Nephron progenitor cell (in vitro differentiated cells): ENCODE results near the gene SIGLEC15.

ENCODE experiments used
- DNase-seq: peaks from one replicate; pipeline ENCODE4 v3.0.0; 2021
- H3K27ac Mint-ChIP-seq: 2 replicates; pipeline ENCODE4 v1.8.0; 2021; ENCODE audit warnings: mild to moderate bottlenecking, moderate library complexity, mixed read lengths
- H3K27me3 Mint-ChIP-seq: 2 replicates; pipeline ENCODE4 v1.8.0; 2021; ENCODE audit warnings: mild to moderate bottlenecking, low read depth, mixed read lengths; ENCODE audit not compliant: poor library complexity
- H3K36me3 Mint-ChIP-seq: 2 replicates; pipeline ENCODE4 v1.8.0; 2021; ENCODE audit warnings: low read depth, mixed read lengths
- H3K4me1 Mint-ChIP-seq: 2 replicates; pipeline ENCODE4 v1.8.0; 2021; ENCODE audit warnings: mixed read lengths
- H3K4me3 Mint-ChIP-seq: 2 replicates; pipeline ENCODE4 v1.8.0; 2021; ENCODE audit warnings: mild to moderate bottlenecking, moderate library complexity, mixed read lengths
- H3K9me3 Mint-ChIP-seq: 2 replicates; pipeline ENCODE4 v1.8.0; 2021; ENCODE audit warnings: mild to moderate bottlenecking, moderate library complexity, mixed read lengths
- CTCF ChIP-seq: fragments of 200-600 bp; sonication (generic); IDR thresholded peaks from 2 replicates; pipeline ENCODE4 v1.5.0; 2021; ENCODE audit warnings: antibody characterized with exemption

Gene SIGLEC15

GRCh38 chr18:45860971-45861370, 35.5 kb downstream of the SIGLEC15 start:
- Mint-ChIP-seq H3K27ac (no peak overlapping the region), H3K27me3 (no peaks in the 10 kb centered on the region), H3K4me1 (no peaks in the 10 kb centered on the region), H3K9me3 (peaks cover 9% of the 10 kb centered on the region), H3K36me3 (peaks cover 93% of the 10 kb centered on the region), H3K4me3 (no peak overlapping the region)
- TF ChIP-seq CTCF, result no peak
- no peak for DNase-seq

GRCh38 chr18:45861926-45862325, 36.5 kb downstream of the SIGLEC15 start:
- Mint-ChIP-seq H3K27me3 (no peaks in the 10 kb centered on the region), H3K9me3 (peaks cover 9% of the 10 kb centered on the region), H3K36me3 (peaks cover 95% of the 10 kb centered on the region), H3K4me3 (no peak overlapping the region), H3K4me1 (no peaks in the 10 kb centered on the region), H3K27ac (no peak overlapping the region)
- no peak for TF ChIP-seq CTCF
- no peak for DNase-seq

DNA sequence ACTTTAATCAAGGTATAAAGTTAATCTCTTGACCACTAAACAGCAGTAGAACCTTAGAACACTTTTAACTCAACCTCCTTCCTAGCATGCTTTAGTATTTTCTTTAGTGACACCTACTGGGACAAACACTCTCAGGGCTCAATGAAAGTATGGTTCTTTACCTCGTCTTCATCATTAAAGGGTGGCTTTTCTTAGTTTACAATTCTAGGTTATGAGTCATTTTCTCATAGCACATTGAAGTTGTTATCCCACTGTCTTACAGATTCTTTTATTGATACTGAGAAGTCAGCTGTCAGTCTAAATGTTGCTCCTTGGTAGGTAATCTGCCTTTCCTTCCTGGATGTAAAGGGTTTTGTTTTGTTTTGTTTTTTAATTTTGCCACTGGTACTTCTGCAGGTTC, 38.0 kb downstream of the SIGLEC15 start:
- TF ChIP-seq CTCF, result no peak
- Mint-ChIP-seq H3K27me3 (no peaks in the 10 kb centered on the region), H3K4me1 (no peaks in the 10 kb centered on the region), H3K27ac (no peak overlapping the region), H3K4me3 (no peak overlapping the region), H3K9me3 (peaks cover 9% of the 10 kb centered on the region), H3K36me3 (peaks cover 91% of the 10 kb centered on the region)
- DNase-seq, result no peak

- peaks cover 9% of the 10 kb centered on the region for H3K9me3 Mint-ChIP-seq
- H3K4me1 Mint-ChIP-seq, result no peaks in the 10 kb centered on the region
- H3K4me3 Mint-ChIP-seq, result no peak overlapping the region
- no peaks in the 10 kb centered on the region for H3K27me3 Mint-ChIP-seq
- no peak for DNase-seq
- TF ChIP-seq CTCF, result no peak
- peaks cover 88% of the 10 kb centered on the region for H3K36me3 Mint-ChIP-seq
- H3K27ac Mint-ChIP-seq, result no peak overlapping the region
Observed at GRCh38 chr18:45864081-45864480, 38.6 kb downstream of the SIGLEC15 start.

- Mint-ChIP-seq H3K9me3 (peaks cover 9% of the 10 kb centered on the region), H3K36me3 (peaks cover 87% of the 10 kb centered on the region), H3K27ac (no peak overlapping the region), H3K27me3 (no peaks in the 10 kb centered on the region), H3K4me3 (no peak overlapping the region), H3K4me1 (peaks cover 13% of the 10 kb centered on the region)
- no peak for DNase-seq
- no peak for TF ChIP-seq CTCF
Observed at GRCh38 chr18:45865466-45865865, 40.0 kb downstream of the SIGLEC15 start.

DNA sequence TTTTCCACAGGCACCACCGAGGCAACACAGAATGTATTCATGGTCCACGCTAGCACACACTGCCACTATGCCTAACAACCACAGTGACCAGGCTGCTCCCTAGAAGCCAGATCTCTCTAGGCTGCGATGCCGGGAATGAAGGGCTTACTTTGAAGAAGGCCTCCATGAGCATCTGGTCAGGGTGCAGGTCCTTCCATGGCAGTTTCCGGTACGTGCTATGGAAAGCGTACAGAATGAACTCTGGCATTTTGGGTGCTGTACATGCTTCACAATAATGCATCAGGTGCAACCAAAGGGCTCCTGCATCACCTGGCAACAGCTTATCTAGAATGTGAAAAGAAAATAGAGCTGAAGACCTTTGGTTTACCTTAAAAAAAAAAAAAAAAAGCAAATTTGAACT, 44.9 kb downstream of the SIGLEC15 start:
- Mint-ChIP-seq H3K27ac (no peak overlapping the region), H3K36me3 (peaks cover 83% of the 10 kb centered on the region)
- TF ChIP-seq CTCF, result no peak

More for the DNA sequence above, 44.9 kb downstream of the SIGLEC15 start:
- Mint-ChIP-seq H3K4me1 (peaks cover 13% of the 10 kb centered on the region), H3K27me3 (no peaks in the 10 kb centered on the region), H3K4me3 (no peak overlapping the region), H3K9me3 (peaks cover 18% of the 10 kb centered on the region)
- DNase-seq, result no peak
